GM12878 (cell line): Measurements from ENCODE around the gene PDE1C. TPM values are rescaled to one million over a fixed set of nuclear protein-coding genes. Genes with fewer than 3 reads are reported as not detected.

Source experiments
- ATAC-seq: fragments of 200-7000 bp; cut with Tn5 transposase; 3 replicates; pipeline ENCODE4 v1.9.1; 2020; ENCODE audit warnings: mild to moderate bottlenecking, moderate library complexity
- BruUV-seq: library from RNA; stranded (reverse); fragments of 400-500 nt; replicated peaks from 2 replicates; lab custom pipeline; 2021; lab: Mats Ljungman, UMichigan
- CTCF ChIA-PET: fragments of 300-600 bp; sonication (Branson Sonifier 250); formaldehyde crosslinking; extraction: SDS; loops from one replicate; lab custom pipeline; 2021; ENCODE audit warnings: inconsistent platforms; lab: Yijun Ruan, JAX
- POLR2A ChIA-PET: fragments of 350-600 bp; formaldehyde crosslinking; extraction: SDS; loops from one replicate; lab custom pipeline; 2021; ENCODE audit warnings: inconsistent platforms; lab: Charles Lee
- RAD21 ChIA-PET: fragments of 300-600 bp; sonication (Branson Sonifier 250); formaldehyde crosslinking; loops from one replicate; lab custom pipeline; 2023; ENCODE audit warnings: antibody characterized with exemption; ENCODE audit not compliant: unreplicated experiment; lab: Charles Lee
- SMC1A ChIA-PET: fragments of 300-600 bp; sonication (Branson Sonifier 250); formaldehyde crosslinking; loops from one replicate; lab custom pipeline; 2023; ENCODE audit not compliant: unreplicated experiment, uncharacterized antibody; lab: Charles Lee
- DNase-seq: peaks from one replicate; pipeline ENCODE4 v3.0.0-alpha.2; 2011; ENCODE audit warnings: low read depth, low spot score
- FAIRE-seq: peaks from 3 replicates; lab custom pipeline; 2011; peaks lifted over from hg19 to GRCh38; lab: Jason Lieb, UNC
- H2AFZ ChIP-seq: 2 replicates; pipeline ENCODE4 v1.6.0; 2011; ENCODE audit warnings: low read depth, low read length, control low read depth; ENCODE audit not compliant: control insufficient read depth
- H3K27ac ChIP-seq: 2 replicates; pipeline ENCODE4 v1.5.1; 2011; ENCODE audit warnings: control low read depth; ENCODE audit not compliant: control insufficient read depth, insufficient read depth
- H3K27me3 ChIP-seq, 2 experiments: replicated peaks in 1 of 2; 2 replicates each; pipeline versions ENCODE4 v1.6.0 to v1.6.1; 2011; ENCODE audit warnings: low read length in 1 of 2; ENCODE audit not compliant: control insufficient read depth in 2 of 2, insufficient read depth in 2 of 2
- H3K36me3 ChIP-seq, 2 experiments: 2 replicates each; pipeline ENCODE4 v1.5.1; 2011; ENCODE audit warnings: low read length in 1 of 2; ENCODE audit not compliant: control insufficient read depth in 2 of 2, insufficient read depth in 2 of 2
- H3K4me1 ChIP-seq: 2 replicates; pipeline ENCODE4 v1.6.1; 2011; ENCODE audit warnings: mild to moderate bottlenecking, low read length, moderate library complexity, mixed read lengths; ENCODE audit not compliant: control insufficient read depth, insufficient read depth
- H3K4me2 ChIP-seq: 2 replicates; pipeline ENCODE4 v1.6.0; 2011; ENCODE audit warnings: control low read depth; ENCODE audit not compliant: control insufficient read depth, insufficient read depth
- H3K4me3 ChIP-seq: fragments of 200-600 bp; sonication (generic); 2 replicates; pipeline ENCODE4 v1.5.1; 2016
- H3K79me2 ChIP-seq: 2 replicates; pipeline ENCODE4 v1.6.0; 2011; ENCODE audit warnings: low read length; ENCODE audit not compliant: control insufficient read depth, insufficient read depth
- H3K9ac ChIP-seq: 2 replicates; pipeline ENCODE4 v1.8.0; 2011; ENCODE audit warnings: low read length, control low read depth, mixed read lengths; ENCODE audit not compliant: control insufficient read depth, insufficient read depth
- H3K9me3 ChIP-seq: replicated peaks from 3 replicates; pipeline ENCODE4 v1.5.1; 2011; ENCODE audit warnings: mild to moderate bottlenecking, low read length; ENCODE audit not compliant: control insufficient read depth, insufficient read depth
- H4K20me1 ChIP-seq: 2 replicates; pipeline ENCODE4 v1.6.0; 2011; ENCODE audit not compliant: control insufficient read depth, insufficient read depth
- CHD4 ChIP-seq: fragments of 200-600 bp; sonication (generic); IDR thresholded peaks from 2 replicates; pipeline ENCODE4 v1.6.1; 2016; ENCODE audit warnings: mild to moderate bottlenecking
- ETV6 ChIP-seq, 2 experiments: fragments of 450-650 bp in 1 of 2; IDR thresholded peaks in 1 of 2; conservative IDR thresholded peaks in 1 of 2; 2 replicates each; pipeline ENCODE4 v1.6.1; 2014; ENCODE audit warnings: antibody characterized with exemption in 1 of 2, borderline replicate concordance in 1 of 2, low read depth in 1 of 2, mild to moderate bottlenecking in 1 of 2, moderate library complexity in 1 of 2
- HDAC6 ChIP-seq: fragments of 200-600 bp; sonication (generic); IDR thresholded peaks from one replicate; pipeline ENCODE4 v1.8.0; 2017; ENCODE audit warnings: antibody characterized with exemption; ENCODE audit not compliant: unreplicated experiment
- JUND ChIP-seq: IDR thresholded peaks from 2 replicates; pipeline ENCODE4 v1.6.1; 2012; ENCODE audit warnings: low read depth, mild to moderate bottlenecking, low read length, improper control_type of control experiment, moderate library complexity
- NR2C1 ChIP-seq: fragments of 450-650 bp; IDR thresholded peaks from 2 replicates; pipeline ENCODE4 v1.6.1; 2017; ENCODE audit warnings: antibody characterized with exemption, mild to moderate bottlenecking, moderate library complexity
- POLR2AphosphoS2 ChIP-seq: IDR thresholded peaks from 2 replicates; pipeline ENCODE4 v1.6.1; 2011; ENCODE audit warnings: low read depth, mild to moderate bottlenecking, low read length, improper control_type of control experiment, moderate library complexity
- SMAD1 ChIP-seq: fragments of 450-650 bp; IDR thresholded peaks from 2 replicates; pipeline ENCODE4 v1.6.1; 2018; ENCODE audit warnings: mild to moderate bottlenecking, low read depth; ENCODE audit not compliant: partially characterized antibody
- TAF1 ChIP-seq: IDR thresholded peaks from 2 replicates; pipeline ENCODE4 v1.6.1; 2011; ENCODE audit warnings: mild to moderate bottlenecking, low read depth, low read length, borderline replicate concordance
- WGBS: methylation state at CpG from one replicate; pipeline ENCODE4 v1.1.6; 2016; ENCODE audit warnings: low lambda C conversion rate; ENCODE audit not compliant: insufficient replicate concordance, insufficient coverage; ENCODE audit errors: missing lambda C conversion rate; 5-methylcytosine and 5-hydroxymethylcytosine counted together
- in situ Hi-C: fragments of 300-500 bp; cut with MboI; formaldehyde crosslinking; loops from 9 replicates; pipeline ENCODE4 v1.14.3; 2018; ENCODE audit warnings: mixed read lengths
- intact Hi-C: fragments of 100-400 bp; cut with micrococcal nuclease; formaldehyde crosslinking; loops from one replicate; pipeline ENCODE4 v1.14.2; 2022; ENCODE audit not compliant: unreplicated experiment
- polyA plus RNA-seq, 11 experiments: library from polyadenylated mRNA; depleted of rRNA in 4 of 11; unstranded in 6 of 11; stranded (reverse) in 5 of 11; fragments of >200 nt; fragmentation: Nextera tagmentation in 4 of 11; fragmentation: Illumina TruSeq in 1 of 11; extraction: Ambion mirVana in 4 of 11; extraction: Trizol in 1 of 11; gene quantifications; 1 replicate in 1 of 11; 2 replicates in 10 of 11; pipeline versions ENCODE4 v1.2.1 to v1.2.3, GENCODE V29; 2011 to 2016; ENCODE audit warnings: inconsistent platforms in 2 of 11, missing spikeins in 2 of 11, low read depth in 1 of 11
- total RNA-seq, 4 experiments: library from RNA; depleted of rRNA in 3 of 4; stranded (reverse); fragments of >200 nt in 3 of 4; fragmentation: Illumina TruSeq in 1 of 4; extraction: Trizol in 1 of 4; gene quantifications; 2 replicates each; pipeline versions ENCODE4 v1.2.1 to v1.2.3, GENCODE V29; 2013 to 2021
- TF ChIP-seq, protein P1 (sequence below): fragments of 450-650 bp; formaldehyde crosslinking; IDR thresholded peaks from 2 replicates; pipeline ENCODE4 v1.4.0; 2022; ENCODE audit warnings: mild to moderate bottlenecking, moderate library complexity
- TF ChIP-seq, protein P2 (sequence below): fragments of 450-650 bp; formaldehyde crosslinking; IDR thresholded peaks from 2 replicates; pipeline ENCODE4 v1.5.0; 2022; ENCODE audit warnings: mild to moderate bottlenecking, missing genetic modification characterization

Gene PDE1C
- total and polyA plus RNA-seq, 10 of the 15 experiments (the other 5 are each of a cell fraction or from before 2014, with no cell fraction given) = 0.29 to 2.3 (median 0.70) TPM

DNA sequence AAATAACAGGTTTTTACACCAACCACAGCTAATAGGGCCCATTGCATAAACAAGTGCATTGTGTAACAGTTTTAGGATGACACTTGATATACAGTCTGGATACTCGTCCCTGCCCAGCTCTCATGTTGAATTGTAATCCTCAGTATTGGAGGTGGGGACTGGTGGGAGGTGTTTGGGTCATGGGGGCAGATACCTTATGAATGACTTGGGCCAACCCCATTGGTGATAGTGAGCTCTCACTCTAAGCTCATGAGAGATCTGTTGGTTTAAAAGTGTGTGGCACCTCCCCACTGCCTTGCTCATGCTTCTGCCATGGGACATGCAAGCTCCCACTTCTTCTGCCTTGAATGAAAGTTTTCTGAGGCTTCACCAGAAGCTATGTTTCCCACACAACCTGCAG, 136.7 kb downstream of the PDE1C start:
- no peak for FAIRE-seq
- TF ChIP-seq SMAD1 (no peak), CHD4 (no peak), TAF1 (no peak)
- Histone ChIP-seq H3K4me2 (no peak overlapping the region), H3K4me3 (no peak overlapping the region), H3K79me2 (no peaks in the 10 kb centered on the region), H3K4me1 (no peaks in the 10 kb centered on the region), H2AFZ (no peak overlapping the region), H4K20me1 (no peaks in the 10 kb centered on the region), H3K9me3 (no peaks in the 10 kb centered on the region), H3K36me3 (no peaks in the 10 kb centered on the region), H3K27ac (no peak overlapping the region), H3K9ac (no peak overlapping the region), H3K27me3 (no peaks in the 10 kb centered on the region)
- in situ Hi-C loops (no loop called here), intact Hi-C loops (no loop called here)
- no peak for ATAC-seq
- no TSS peak for BruUV-seq
- 0% methylated on average over 1 of the region's 1 CpG for WGBS
- DNase-seq = no peak
- ChIA-PET POLR2A (no interaction called here), CTCF (interaction anchor here (0.6 kb wide), 1 partner anchor 483 kb away, joined by 3 read pairs; no protein-coding TSS in a partner anchor), SMC1A (no interaction called here), RAD21 (no interaction called here)

DNA sequence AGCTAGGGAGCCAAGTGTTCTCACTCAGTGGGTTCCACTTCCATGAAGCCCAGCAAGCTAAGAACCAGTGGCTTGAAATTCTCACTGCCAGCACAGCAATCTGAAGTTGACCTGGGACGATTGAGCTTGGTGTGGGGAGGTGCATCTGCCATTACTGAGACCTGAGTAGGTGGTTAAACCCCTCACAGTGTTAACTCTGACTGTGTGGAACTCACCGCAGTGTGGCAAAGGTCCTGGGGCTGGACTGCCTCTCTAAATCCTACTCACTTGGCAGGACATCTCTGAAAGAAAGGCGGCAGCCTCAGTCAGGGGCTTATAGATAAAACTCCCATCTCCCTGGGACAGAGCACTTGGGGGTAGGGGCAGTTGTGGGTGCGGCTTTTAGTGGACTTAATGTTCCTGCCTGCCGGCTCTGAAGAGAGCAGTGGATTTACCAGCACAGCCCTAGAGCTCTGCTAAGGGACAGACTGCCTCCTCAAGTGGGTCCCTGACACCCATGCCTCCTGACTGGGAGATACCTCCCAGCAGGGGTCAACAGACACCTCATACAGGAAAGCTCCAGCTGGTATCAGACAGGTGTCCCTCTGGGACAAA, 143.1 kb downstream of the PDE1C start:
- in situ Hi-C loops = no loop called here
- no peak overlapping the region for H3K27ac ChIP-seq
- no peak overlapping the region for H3K4me2 ChIP-seq
- ATAC-seq = no peak
- no peak overlapping the region for H2AFZ ChIP-seq
- no peak for FAIRE-seq
- CTCF ChIA-PET = no interaction called here
- H3K79me2 ChIP-seq = no peaks in the 10 kb centered on the region
- no peaks in the 10 kb centered on the region for H3K27me3 ChIP-seq
- intact Hi-C loops = no loop called here
- no peak overlapping the region for H3K9ac ChIP-seq
- no peaks in the 10 kb centered on the region for H3K36me3 ChIP-seq
- POLR2A ChIA-PET = no interaction called here
- RAD21 ChIA-PET = no interaction called here
- 41% methylated on average over 5 of the region's 5 CpGs for WGBS
- H3K4me1 ChIP-seq = no peaks in the 10 kb centered on the region
- DNase-seq = no peak
- H3K4me3 ChIP-seq = no peak overlapping the region
- BruUV-seq = no TSS peak
- H4K20me1 ChIP-seq = no peaks in the 10 kb centered on the region
- no peaks in the 10 kb centered on the region; the same call in 2 of the 3 replicates for H3K9me3 ChIP-seq
- SMC1A ChIA-PET = interaction anchor here (0.7 kb wide), 2 partner anchors 117 to 124 kb away, joined by 3 to 4 read pairs; no protein-coding TSS in a partner anchor
- TF ChIP-seq NR2C1 (no peak), HDAC6 (no peak), ETV6 (conservative IDR thresholded peaks at IDR 0.05 in 1 of 2, IDR thresholded peaks at IDR 0.05 in 1 of 2; ENCODE audit: borderline replicate concordance in 1 of 2, low read depth in 1 of 2) (no peak), JUND (no peak), POLR2AphosphoS2 (no peak)
- TF ChIP-seq, protein P1, sequence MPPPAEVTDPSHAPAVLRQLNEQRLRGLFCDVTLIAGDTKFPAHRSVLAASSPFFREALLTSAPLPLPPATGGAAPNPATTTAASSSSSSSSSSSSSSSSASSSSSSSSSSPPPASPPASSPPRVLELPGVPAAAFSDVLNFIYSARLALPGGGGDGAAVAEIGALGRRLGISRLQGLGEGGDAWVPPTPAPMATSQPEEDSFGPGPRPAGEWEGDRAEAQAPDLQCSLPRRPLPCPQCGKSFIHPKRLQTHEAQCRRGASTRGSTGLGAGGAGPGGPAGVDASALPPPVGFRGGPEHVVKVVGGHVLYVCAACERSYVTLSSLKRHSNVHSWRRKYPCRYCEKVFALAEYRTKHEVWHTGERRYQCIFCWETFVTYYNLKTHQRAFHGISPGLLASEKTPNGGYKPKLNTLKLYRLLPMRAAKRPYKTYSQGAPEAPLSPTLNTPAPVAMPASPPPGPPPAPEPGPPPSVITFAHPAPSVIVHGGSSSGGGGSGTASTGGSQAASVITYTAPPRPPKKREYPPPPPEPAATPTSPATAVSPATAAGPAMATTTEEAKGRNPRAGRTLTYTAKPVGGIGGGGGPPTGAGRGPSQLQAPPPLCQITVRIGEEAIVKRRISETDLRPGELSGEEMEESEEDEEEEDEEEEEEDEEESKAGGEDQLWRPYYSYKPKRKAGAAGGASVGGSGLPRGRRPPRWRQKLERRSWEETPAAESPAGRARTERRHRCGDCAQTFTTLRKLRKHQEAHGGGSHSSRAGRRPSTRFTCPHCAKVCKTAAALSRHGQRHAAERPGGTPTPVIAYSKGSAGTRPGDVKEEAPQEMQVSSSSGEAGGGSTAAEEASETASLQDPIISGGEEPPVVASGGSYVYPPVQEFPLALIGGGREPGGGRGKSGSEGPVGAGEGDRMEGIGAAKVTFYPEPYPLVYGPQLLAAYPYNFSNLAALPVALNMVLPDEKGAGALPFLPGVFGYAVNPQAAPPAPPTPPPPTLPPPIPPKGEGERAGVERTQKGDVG (CRISPR knock-in tag) = no peak
- TF ChIP-seq, protein P2, sequence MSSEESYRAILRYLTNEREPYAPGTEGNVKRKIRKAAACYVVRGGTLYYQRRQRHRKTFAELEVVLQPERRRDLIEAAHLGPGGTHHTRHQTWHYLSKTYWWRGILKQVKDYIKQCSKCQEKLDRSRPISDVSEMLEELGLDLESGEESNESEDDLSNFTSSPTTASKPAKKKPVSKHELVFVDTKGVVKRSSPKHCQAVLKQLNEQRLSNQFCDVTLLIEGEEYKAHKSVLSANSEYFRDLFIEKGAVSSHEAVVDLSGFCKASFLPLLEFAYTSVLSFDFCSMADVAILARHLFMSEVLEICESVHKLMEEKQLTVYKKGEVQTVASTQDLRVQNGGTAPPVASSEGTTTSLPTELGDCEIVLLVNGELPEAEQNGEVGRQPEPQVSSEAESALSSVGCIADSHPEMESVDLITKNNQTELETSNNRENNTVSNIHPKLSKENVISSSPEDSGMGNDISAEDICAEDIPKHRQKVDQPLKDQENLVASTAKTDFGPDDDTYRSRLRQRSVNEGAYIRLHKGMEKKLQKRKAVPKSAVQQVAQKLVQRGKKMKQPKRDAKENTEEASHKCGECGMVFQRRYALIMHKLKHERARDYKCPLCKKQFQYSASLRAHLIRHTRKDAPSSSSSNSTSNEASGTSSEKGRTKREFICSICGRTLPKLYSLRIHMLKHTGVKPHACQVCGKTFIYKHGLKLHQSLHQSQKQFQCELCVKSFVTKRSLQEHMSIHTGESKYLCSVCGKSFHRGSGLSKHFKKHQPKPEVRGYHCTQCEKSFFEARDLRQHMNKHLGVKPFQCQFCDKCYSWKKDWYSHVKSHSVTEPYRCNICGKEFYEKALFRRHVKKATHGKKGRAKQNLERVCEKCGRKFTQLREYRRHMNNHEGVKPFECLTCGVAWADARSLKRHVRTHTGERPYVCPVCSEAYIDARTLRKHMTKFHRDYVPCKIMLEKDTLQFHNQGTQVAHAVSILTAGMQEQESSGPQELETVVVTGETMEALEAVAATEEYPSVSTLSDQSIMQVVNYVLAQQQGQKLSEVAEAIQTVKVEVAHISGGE (CRISPR knock-in tag) = no peak
